Fibroblast of skin of left quadriceps (primary cell): ENCODE measurements around the gene STK39.
"Not testable (repeated sequence)": the region's sequence is repeated elsewhere in the genome, so short reads cannot be mapped to it uniquely, and the experiment has no call there.

Source experiments
- DNase-seq, 2 experiments: peaks; one replicate each; pipeline ENCODE4 v3.0.0-alpha.2; 2013; ENCODE audit warnings: low read depth in 2 of 2

The STK39 gene

GRCh38 chr2:168137510-168138180 lies 109.8 kb downstream of the STK39 start:
- no peak for DNase-seq

DNA sequence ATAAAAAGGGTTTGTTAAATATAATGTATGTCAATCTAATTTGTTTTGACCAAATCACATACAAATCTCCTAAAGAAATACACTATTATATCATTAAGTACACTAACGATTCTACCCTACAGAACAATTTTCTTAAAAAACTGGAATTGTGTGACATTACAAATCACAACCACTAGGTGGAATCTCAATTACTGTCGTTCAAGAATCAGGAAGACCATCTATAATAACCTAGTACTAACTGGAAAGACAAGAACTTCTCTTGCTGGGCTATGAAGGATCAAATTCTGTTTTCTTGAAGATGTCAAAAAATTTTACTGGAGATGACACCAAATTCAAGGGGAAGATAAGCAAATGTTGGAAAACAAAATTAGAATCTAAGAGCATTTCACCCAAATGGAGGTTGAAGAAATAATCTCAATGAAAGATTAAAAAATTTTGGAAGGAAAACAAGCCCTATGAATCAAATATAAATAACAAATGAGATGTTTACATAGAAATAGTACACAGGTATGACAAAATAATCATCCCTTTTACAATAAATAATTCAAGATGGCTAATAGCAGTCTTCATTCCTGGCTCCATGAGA lies 110.9 kb downstream of the STK39 start:
- no peak for DNase-seq

GRCh38 chr2:168135630-168136029 lies 111.8 kb downstream of the STK39 start:
- no peak for DNase-seq

DNA sequence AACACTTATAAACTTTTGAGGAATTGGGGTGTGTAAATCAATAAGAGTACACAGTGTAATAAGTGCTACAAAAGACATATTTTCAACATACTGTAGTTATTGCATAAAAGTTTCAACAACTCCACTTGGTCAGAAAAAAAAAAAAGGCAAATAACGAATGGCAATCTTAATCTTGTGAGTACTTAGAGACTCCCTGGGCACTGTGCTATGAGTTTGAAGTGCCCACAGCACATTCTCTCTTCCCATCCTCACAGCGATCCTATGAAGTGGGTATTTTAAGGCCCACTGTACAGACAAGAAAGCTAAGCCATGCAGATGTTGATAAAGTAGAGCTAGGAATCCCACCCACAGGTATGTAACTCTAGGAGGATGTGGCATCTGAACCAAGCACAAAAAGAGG lies 112.3 kb downstream of the STK39 start:
- DNase-seq = no peak

- no peak for DNase-seq
These were observed 112.9 kb downstream of the STK39 start for GRCh38 chr2:168134485-168134884.

GRCh38 chr2:168132389-168132788 lies 115.0 kb downstream of the STK39 start:
- no peak for DNase-seq

GRCh38 chr2:168130346-168130745 lies 117.0 kb downstream of the STK39 start:
- no peak for DNase-seq

DNA sequence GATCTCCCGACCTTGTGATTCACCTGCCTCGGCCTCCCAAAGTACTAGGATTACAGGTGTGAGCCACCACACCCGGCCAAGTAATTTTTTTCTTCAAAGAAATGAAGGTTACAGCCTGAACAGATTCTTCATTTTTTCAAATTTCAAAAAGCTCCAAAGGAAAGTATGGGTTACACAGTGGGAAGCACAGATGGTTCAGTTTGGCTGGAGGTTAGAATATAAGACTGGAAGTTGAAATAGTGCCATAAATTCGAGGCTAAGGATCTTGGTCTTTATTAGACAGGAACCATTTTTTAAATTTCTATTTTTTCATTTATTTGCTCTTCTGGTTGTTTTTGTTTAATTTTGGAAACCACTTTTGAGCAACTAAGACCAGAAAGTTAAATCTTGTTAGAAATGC lies 120.0 kb downstream of the STK39 start:
- DNase-seq = no peak

GRCh38 chr2:168122210-168122609 lies 125.2 kb downstream of the STK39 start:
- not testable (repeated sequence) for DNase-seq

- DNase-seq = no peak
These were observed 126.7 kb downstream of the STK39 start for GRCh38 chr2:168120730-168121129.

- DNase-seq = no peak
These were observed 127.1 kb downstream of the STK39 start for GRCh38 chr2:168120310-168120709.

DNA sequence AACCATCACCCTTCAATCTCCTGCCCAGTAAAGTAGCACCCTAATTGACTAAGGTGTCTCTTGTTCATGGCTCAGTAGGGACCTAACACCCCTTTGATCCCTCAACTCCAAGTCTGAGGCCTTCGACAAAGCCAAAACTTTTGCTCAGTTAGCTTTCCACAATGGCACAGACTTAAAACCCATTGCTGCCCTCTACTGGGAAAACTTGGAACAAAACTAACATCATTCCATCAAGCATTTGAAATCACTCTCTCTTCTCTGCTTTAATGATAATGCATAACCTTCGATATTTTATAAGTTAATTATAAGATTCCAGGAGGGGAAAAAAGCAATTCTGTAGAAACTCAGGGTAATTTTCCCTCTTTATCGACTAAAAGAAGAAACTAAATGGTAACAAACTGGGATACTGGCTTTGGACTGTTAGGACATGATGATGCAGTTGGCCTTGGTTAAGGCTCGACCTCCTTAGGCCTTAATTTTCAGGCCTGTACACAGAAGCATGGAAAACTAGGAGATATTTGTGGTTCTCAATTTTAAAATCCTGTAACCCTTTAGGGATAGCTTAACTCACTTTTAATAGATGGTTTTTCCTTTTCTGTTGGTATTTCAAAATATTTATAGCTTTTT lies 127.8 kb downstream of the STK39 start:
- peak in 1 of 2 experiments; percentile 34 for DNase-seq

GRCh38 chr2:168118733-168119514 lies 128.5 kb downstream of the STK39 start:
- DNase-seq = peak; percentile 55 to 57

DNA sequence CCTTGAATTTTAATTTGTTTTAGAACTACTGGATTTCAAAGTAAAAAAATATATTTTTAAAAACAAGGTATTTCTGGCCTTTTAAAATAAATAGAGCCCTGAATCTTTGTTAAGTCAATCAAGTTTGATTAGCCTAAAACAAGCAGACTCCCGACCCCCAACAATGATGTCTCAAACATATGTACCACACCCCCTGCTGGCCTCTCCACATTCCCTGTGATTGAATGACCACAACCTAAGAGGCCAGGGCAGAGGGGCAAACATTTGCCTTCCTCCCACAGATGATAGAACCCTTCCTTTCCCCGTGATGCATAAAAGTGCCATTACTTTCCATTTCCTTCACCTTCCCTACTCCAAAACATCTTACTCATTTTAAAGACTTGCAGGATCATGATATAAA lies 130.9 kb downstream of the STK39 start:
- no peak for DNase-seq

- DNase-seq = no peak
These were observed 132.8 kb downstream of the STK39 start for GRCh38 chr2:168114619-168115018.

DNA sequence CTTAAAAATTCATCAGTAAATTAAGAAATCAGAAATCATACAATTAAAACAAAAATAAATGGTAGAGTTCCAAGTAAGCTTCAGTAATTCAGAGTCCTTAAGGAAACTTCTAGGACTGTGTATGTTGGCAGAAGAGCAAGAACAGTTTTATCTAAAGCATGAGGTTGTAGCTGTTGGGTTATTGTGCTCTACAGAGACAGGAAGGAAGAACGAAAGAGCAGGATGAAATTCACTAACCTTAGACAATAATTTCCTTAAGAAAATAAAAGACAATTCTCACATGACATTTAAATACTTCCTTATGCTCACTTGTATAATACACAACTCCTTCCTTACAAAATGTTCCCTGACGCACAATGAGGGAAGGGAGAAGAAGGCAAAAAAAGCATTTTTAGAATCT lies 133.4 kb downstream of the STK39 start:
- DNase-seq = no peak

- no peak for DNase-seq
These were observed 140.1 kb downstream of the STK39 start for GRCh38 chr2:168107322-168107721.

DNA sequence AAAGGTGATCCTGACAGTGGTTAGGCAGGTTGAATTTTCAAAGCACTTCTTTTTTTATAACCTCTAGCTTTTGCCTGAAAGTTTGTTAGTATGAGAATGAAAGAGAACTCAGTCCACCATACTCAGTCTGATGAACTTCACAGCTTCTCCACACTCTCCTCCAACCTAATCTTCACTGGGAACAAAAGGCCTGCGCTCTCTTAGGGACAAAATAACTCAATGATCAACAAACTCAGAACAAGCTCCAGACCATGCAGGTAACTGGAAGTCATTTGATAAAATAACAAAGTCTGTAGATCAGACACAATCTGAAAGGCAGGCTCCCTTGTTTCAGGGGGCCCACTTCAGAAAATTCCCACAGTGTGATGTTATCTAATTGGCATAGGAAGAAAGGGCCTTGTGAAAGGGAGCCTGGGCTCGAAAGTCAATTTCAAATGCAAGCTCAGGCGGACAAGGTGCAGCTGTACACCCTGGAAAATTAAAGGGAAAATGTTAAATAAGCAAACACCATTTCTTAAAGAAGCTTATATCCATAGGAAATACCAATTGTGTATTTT lies 142.2 kb downstream of the STK39 start:
- DNase-seq = no peak

GRCh38 chr2:168097431-168097830 lies 150.0 kb downstream of the STK39 start:
- no peak for DNase-seq

- DNase-seq = no peak
These were observed 151.2 kb downstream of the STK39 start for GRCh38 chr2:168096158-168096557.

DNA sequence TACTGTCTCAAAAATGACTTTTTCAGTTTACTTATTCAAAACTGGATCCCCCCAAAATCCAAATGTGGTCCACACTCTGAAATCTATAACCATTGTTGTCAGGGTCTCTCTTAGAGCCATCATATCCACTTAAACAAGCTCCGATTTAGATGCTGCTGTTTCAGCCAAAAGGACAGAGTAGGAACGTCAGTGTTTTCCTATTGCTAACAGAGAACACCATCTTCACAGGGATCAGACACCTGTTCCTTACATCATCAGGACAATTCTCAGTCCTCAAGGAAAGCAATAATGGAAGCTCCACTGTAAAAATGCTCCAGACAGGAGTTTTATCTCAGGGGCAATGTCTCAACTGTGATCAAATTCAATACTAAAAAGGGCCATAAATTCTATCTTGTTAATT lies 155.4 kb downstream of the STK39 start:
- DNase-seq = no peak
